H1 (cell line): Measurements from ENCODE around the gene KIAA1586. TPM values are rescaled to one million over a fixed set of nuclear protein-coding genes. Genes with fewer than 3 reads are reported as not detected.

Source experiments
- CTCF ChIA-PET: fragments of 300-600 bp; sonication (Branson Sonifier 250); formaldehyde crosslinking; loops from one replicate; lab custom pipeline; 2021; ENCODE audit not compliant: partially characterized antibody; lab: Charles Lee
- POLR2A ChIA-PET: fragments of 300-600 bp; sonication (Branson Sonifier 250); formaldehyde crosslinking; loops from one replicate; lab custom pipeline; 2021; ENCODE audit warnings: inconsistent platforms; ENCODE audit not compliant: partially characterized antibody; lab: Charles Lee
- DNase-seq, 2 experiments: peaks; one replicate each; pipeline versions ENCODE4 v3.0.0 to v3.0.0-alpha.2; 2010 to 2022; ENCODE audit warnings: low spot score in 2 of 2, low read depth in 1 of 2, mixed read lengths in 1 of 2
- FAIRE-seq: peaks from 2 replicates; lab custom pipeline; 2011; peaks lifted over from hg19 to GRCh38; lab: Jason Lieb, UNC
- H2AFZ ChIP-seq: 2 replicates; pipeline ENCODE4 v1.8.1; 2012; ENCODE audit warnings: low read length, inconsistent platforms
- H2AK5ac ChIP-seq: 2 replicates; pipeline ENCODE4 v1.6.1; 2013; ENCODE audit warnings: low read depth, low read length
- H2BK120ac ChIP-seq: replicated peaks from 2 replicates; pipeline ENCODE3; 2013; ENCODE audit warnings: low read depth, low read length, inconsistent platforms
- H2BK12ac ChIP-seq: 2 replicates; pipeline ENCODE4 v1.6.1; 2013; ENCODE audit warnings: low read depth, low read length
- H2BK15ac ChIP-seq: 2 replicates; pipeline ENCODE4 v1.6.1; 2013; ENCODE audit warnings: low read length
- H2BK20ac ChIP-seq: 2 replicates; pipeline ENCODE4 v1.6.1; 2013; ENCODE audit warnings: low read length
- H2BK5ac ChIP-seq: 2 replicates; pipeline ENCODE4 v1.6.1; 2013; ENCODE audit warnings: low read depth, low read length
- H3K14ac ChIP-seq: 2 replicates; pipeline ENCODE4 v1.6.1; 2013; ENCODE audit warnings: inconsistent platforms; ENCODE audit not compliant: insufficient read length
- H3K18ac ChIP-seq: 2 replicates; pipeline ENCODE4 v1.6.1; 2013; ENCODE audit warnings: low read length; ENCODE audit errors: extremely low read depth
- H3K23ac ChIP-seq: 2 replicates; pipeline ENCODE4 v1.6.1; 2013; ENCODE audit warnings: inconsistent platforms; ENCODE audit not compliant: insufficient read length
- H3K23me2 ChIP-seq: 2 replicates; pipeline ENCODE4 v1.6.1; 2013; ENCODE audit warnings: low read depth, low read length
- H3K27ac ChIP-seq: 2 replicates; pipeline ENCODE4 v1.6.1; 2011; ENCODE audit warnings: low read depth, low read length, inconsistent platforms
- H3K27me3 ChIP-seq, 4 experiments: replicated peaks in 1 of 4; 1 replicate in 1 of 4; 2 replicates in 3 of 4; pipeline versions ENCODE4 v1.6.1 to v1.8.1; 2011 to 2013; ENCODE audit warnings: low read length in 3 of 4, mild to moderate bottlenecking in 3 of 4, inconsistent platforms in 2 of 4, mixed read lengths in 2 of 4, moderate library complexity in 1 of 4; ENCODE audit not compliant: control insufficient read depth in 3 of 4, insufficient read depth in 3 of 4; ENCODE audit errors: extremely low read depth in 1 of 4
- H3K36me3 ChIP-seq, 4 experiments: 2 replicates each; pipeline versions ENCODE4 v1.6.1 to v1.8.1; 2011 to 2013; ENCODE audit warnings: mild to moderate bottlenecking in 4 of 4, low read length in 3 of 4, moderate library complexity in 2 of 4, control low read depth in 1 of 4, inconsistent platforms in 1 of 4; ENCODE audit not compliant: insufficient read depth in 4 of 4, control insufficient read depth in 2 of 4
- H3K4ac ChIP-seq: replicated peaks from 2 replicates; pipeline ENCODE3; 2013; ENCODE audit warnings: low read length, low read depth, mixed read lengths, inconsistent platforms; ENCODE audit not compliant: insufficient read length
- H3K4me1 ChIP-seq, 4 experiments: replicated peaks in 1 of 4; 1 replicate in 1 of 4; 2 replicates in 3 of 4; pipeline versions ENCODE4 v1.6.1 to v1.8.1; 2011 to 2013; ENCODE audit warnings: low read length in 3 of 4, inconsistent platforms in 2 of 4, mixed read lengths in 1 of 4; ENCODE audit not compliant: insufficient read depth in 4 of 4, control insufficient read depth in 3 of 4
- H3K4me2 ChIP-seq, 2 experiments: 2 replicates each; pipeline versions ENCODE4 v1.6.1 to v1.8.1; 2011 to 2013; ENCODE audit warnings: low read depth in 2 of 2, low read length in 2 of 2, control low read depth in 1 of 2, inconsistent platforms in 1 of 2, mild to moderate bottlenecking in 1 of 2; ENCODE audit not compliant: insufficient read depth in 1 of 2
- H3K4me3 ChIP-seq, 4 experiments: fragments of 200-600, 300-600 bp in 1 of 4; sonication (generic), shearing (Covaris generic), sonication (Bioruptor Twin) in 1 of 4; 2 replicates each; pipeline versions ENCODE4 v1.5.1 to v1.8.1; 2011 to 2016; ENCODE audit warnings: low read length in 4 of 4, low read depth in 3 of 4, control low read depth in 2 of 4, inconsistent platforms in 2 of 4, mild to moderate bottlenecking in 2 of 4, mixed read lengths in 1 of 4, moderate library complexity in 1 of 4; ENCODE audit not compliant: insufficient read depth in 2 of 4; ENCODE audit errors: extremely low read depth in 1 of 4
- H3K56ac ChIP-seq: replicated peaks from 2 replicates; pipeline ENCODE3; 2013; ENCODE audit warnings: low read depth, mild to moderate bottlenecking, mixed read lengths, low read length, inconsistent platforms; ENCODE audit not compliant: insufficient read length
- H3K79me1 ChIP-seq: 2 replicates; pipeline ENCODE4 v1.6.1; 2013; ENCODE audit warnings: low read depth, low read length, control low read depth
- H3K79me2 ChIP-seq, 2 experiments: 2 replicates each; pipeline versions ENCODE4 v1.6.1 to v1.8.1; 2012 to 2013; ENCODE audit warnings: low read length in 2 of 2, mild to moderate bottlenecking in 2 of 2, inconsistent platforms in 1 of 2; ENCODE audit not compliant: insufficient read depth in 2 of 2, control insufficient read depth in 1 of 2
- H3K9ac ChIP-seq, 4 experiments: replicated peaks in 1 of 4; 1 replicate in 1 of 4; 2 replicates in 3 of 4; pipeline versions ENCODE4 v1.6.1 to v1.8.1; 2011 to 2013; ENCODE audit warnings: low read depth in 3 of 4, low read length in 3 of 4, control low read depth in 2 of 4, mild to moderate bottlenecking in 2 of 4, moderate library complexity in 2 of 4, inconsistent platforms in 1 of 4; ENCODE audit errors: extremely low read depth in 1 of 4
- H3K9me3 ChIP-seq, 2 experiments: 2 replicates each; pipeline versions ENCODE4 v1.6.1 to v1.8.1; 2012 to 2013; ENCODE audit warnings: mild to moderate bottlenecking in 2 of 2, moderate library complexity in 2 of 2, control low read depth in 1 of 2, inconsistent platforms in 1 of 2, low read depth in 1 of 2, low read length in 1 of 2, mixed read lengths in 1 of 2; ENCODE audit not compliant: insufficient read depth in 2 of 2
- H4K20me1 ChIP-seq, 2 experiments: replicated peaks in 1 of 2; 2 replicates each; pipeline versions ENCODE3 to v1.8.1; 2011 to 2013; ENCODE audit warnings: inconsistent platforms in 2 of 2, low read length in 2 of 2, mild to moderate bottlenecking in 1 of 2; ENCODE audit not compliant: insufficient read depth in 2 of 2, control insufficient read depth in 1 of 2
- H4K5ac ChIP-seq: 2 replicates; pipeline ENCODE4 v1.6.1; 2013; ENCODE audit warnings: low read length, low read depth, mixed read lengths, inconsistent platforms; ENCODE audit not compliant: insufficient read length
- H4K8ac ChIP-seq: 2 replicates; pipeline ENCODE4 v1.8.0; 2013; ENCODE audit warnings: mild to moderate bottlenecking, moderate library complexity, low read length, inconsistent platforms; ENCODE audit not compliant: insufficient read depth; ENCODE audit errors: extremely low read depth
- H4K91ac ChIP-seq: replicated peaks from 2 replicates; pipeline ENCODE3; 2013; ENCODE audit warnings: low read length, mixed read lengths, inconsistent platforms; ENCODE audit not compliant: insufficient read length
- BCL11A ChIP-seq, 2 experiments: IDR thresholded peaks; one replicate each; pipeline ENCODE4 v1.6.1; 2011; ENCODE audit warnings: low read depth in 2 of 2, low read length in 2 of 2, mild to moderate bottlenecking in 2 of 2
- BRCA1 ChIP-seq: IDR thresholded peaks from 2 replicates; pipeline ENCODE4 v1.6.1; 2012; ENCODE audit warnings: low read depth, low read length, improper control_type of control experiment
- CBX5 ChIP-seq: fragments of 300-800, 300-1000 bp; sonication (generic); IDR thresholded peaks from 2 replicates; pipeline ENCODE4 v1.7.1; 2016; ENCODE audit warnings: antibody characterized with exemption, low read length, low read depth
- CBX8 ChIP-seq: fragments of 300-800, 300-1000 bp; sonication (generic); IDR thresholded peaks from 2 replicates; pipeline ENCODE4 v1.7.1; 2016; ENCODE audit warnings: low read depth, low read length, borderline replicate concordance
- CHD2 ChIP-seq: IDR thresholded peaks from 2 replicates; pipeline ENCODE4 v1.6.1; 2012; ENCODE audit warnings: low read length, improper control_type of control experiment
- CTBP2 ChIP-seq: IDR thresholded peaks from 2 replicates; pipeline ENCODE4 v1.7.0; 2011; ENCODE audit warnings: borderline replicate concordance, mild to moderate bottlenecking, moderate library complexity, mixed read lengths, low read length; ENCODE audit not compliant: insufficient read depth, insufficient read length
- JUN ChIP-seq: IDR thresholded peaks from 2 replicates; pipeline ENCODE4 v1.6.1; 2011; ENCODE audit warnings: low read depth, mild to moderate bottlenecking, improper control_type of control experiment, low read length
- KDM5A ChIP-seq: fragments of 200-600 bp; IDR thresholded peaks from 2 replicates; pipeline ENCODE4 v1.7.1; 2012; ENCODE audit warnings: mild to moderate bottlenecking, low read length, inconsistent platforms, mixed read lengths
- MAFK ChIP-seq: IDR thresholded peaks from 2 replicates; pipeline ENCODE4 v1.6.1; 2012; ENCODE audit warnings: low read depth, mild to moderate bottlenecking, improper control_type of control experiment, low read length
- NRF1 ChIP-seq: IDR thresholded peaks from 2 replicates; pipeline ENCODE4 v1.6.1; 2011; ENCODE audit warnings: mild to moderate bottlenecking, low read depth, low read length, improper control_type of control experiment
- RBBP5 ChIP-seq: IDR thresholded peaks from 2 replicates; pipeline ENCODE4 v1.7.1; 2012; ENCODE audit warnings: low read depth, mild to moderate bottlenecking, inconsistent platforms, low read length, moderate library complexity, borderline replicate concordance
- RXRA ChIP-seq: IDR thresholded peaks from 2 replicates; pipeline ENCODE4 v1.6.1; 2011; ENCODE audit warnings: low read depth, mild to moderate bottlenecking, low read length, moderate library complexity; ENCODE audit not compliant: insufficient read depth
- SP4 ChIP-seq: IDR thresholded peaks from 2 replicates; pipeline ENCODE4 v1.6.1; 2012; ENCODE audit warnings: low read length, inconsistent platforms
- ZNF274 ChIP-seq: IDR thresholded peaks from 2 replicates; pipeline ENCODE4 v1.7.0; 2012; ENCODE audit warnings: low read length, borderline replicate concordance; ENCODE audit errors: extremely low read depth
- WGBS, 2 experiments: shearing (Covaris generic) in 1 of 2; methylation state at CpG; one replicate each; pipeline versions ENCODE4 v1.1.6 to v1.1.7; 2013 to 2015; ENCODE audit warnings: low lambda C conversion rate in 2 of 2, mixed read lengths in 2 of 2, inconsistent platforms in 1 of 2, low coverage in 1 of 2, missing lambda C conversion rate in 1 of 2; ENCODE audit not compliant: insufficient replicate concordance in 2 of 2, insufficient coverage in 1 of 2, insufficient read length in 1 of 2; ENCODE audit errors: extremely low coverage in 1 of 2, missing lambda C conversion rate in 1 of 2; 5-methylcytosine and 5-hydroxymethylcytosine counted together
- polyA plus RNA-seq, 7 experiments: library from polyadenylated mRNA; depleted of rRNA in 3 of 7; stranded (reverse) in 5 of 7; unstranded in 2 of 7; fragments of >200 nt in 5 of 7; fragments of 200-250 nt in 2 of 7; gene quantifications; 1 replicate in 5 of 7; 2 replicates in 1 of 7; 4 replicates in 1 of 7; pipeline versions ENCODE4 v1.2.1 to v1.2.3, GENCODE V29; 2011 to 2013; ENCODE audit warnings: missing spikeins in 2 of 7, mixed read lengths in 2 of 7
- total RNA-seq: library from RNA; stranded (reverse); fragmentation: NEBNext Ultra II Directional; extraction: Animal tissue kit (Norgen Biotek cat#: 25700); gene quantifications from 2 replicates; pipeline ENCODE4 v1.2.1, GENCODE V29; 2021
- TF ChIP-seq, protein P1 (sequence below): IDR thresholded peaks from 2 replicates; pipeline ENCODE4 v1.6.1; 2011; ENCODE audit warnings: low read depth, mild to moderate bottlenecking, low read length; ENCODE audit not compliant: insufficient read depth

KIAA1586 gene
- total and polyA plus RNA-seq, 2 of the 8 experiments (the other 6 are each of a cell fraction or from before 2014, with no cell fraction given) = 2.1 to 24.4 TPM

- Histone ChIP-seq H2BK5ac (no peak overlapping the region), H3K9me3 (peaks cover 3 to 7% of the 10 kb centered on the region in 2 experiments), H4K20me1 (no peaks in the 10 kb centered on the region), H3K36me3 (no peaks in the 10 kb centered on the region), H4K8ac (no peak overlapping the region), H2AK5ac (no peak overlapping the region), H3K27ac (no peak overlapping the region), H4K91ac (no peak overlapping the region), H3K4me1 (no peaks in the 10 kb centered on the region), H3K23me2 (no peaks in the 10 kb centered on the region), H3K4ac (no peak overlapping the region), H3K27me3 (no peaks in the 10 kb centered on the region), H3K23ac (no peak overlapping the region), H2BK15ac (no peak overlapping the region), H3K4me3 (no peak overlapping the region), H3K18ac (no peak overlapping the region), H2BK120ac (no peak overlapping the region), H3K79me2 (no peaks in the 10 kb centered on the region), H2BK20ac (no peak overlapping the region), H2BK12ac (no peak overlapping the region), H2AFZ (no peak overlapping the region), H3K9ac (no peak overlapping the region), H3K14ac (no peak overlapping the region), H3K56ac (no peak overlapping the region), H3K4me2 (no peak overlapping the region), H3K79me1 (no peaks in the 10 kb centered on the region), H4K5ac (no peak overlapping the region)
- POLR2A ChIA-PET = no interaction called here
- CTCF ChIA-PET = interaction anchor here (0.7 to 3.0 kb wide), 4 partner anchors 8 to 102 kb away, joined by 3 to 21 read pairs (median 8); no protein-coding TSS in a partner anchor
- FAIRE-seq (no peak), DNase-seq (no peak)
- WGBS, 2 experiments = 94% methylated on average over 14 of the region's 14 CpGs; no CpG with 5 or more reads in 1 of the 2 experiments
- TF ChIP-seq BCL11A (IDR thresholded peaks at IDR 0.05; ENCODE audit: low read depth in 2 of 2, low read length in 2 of 2) = no peak
- no peak for TF ChIP-seq RBBP5
- no peak for TF ChIP-seq JUN
- TF ChIP-seq NRF1 = no peak
- no peak for TF ChIP-seq BRCA1
- TF ChIP-seq RXRA = no peak
- TF ChIP-seq ZNF274 = no peak
- TF ChIP-seq, protein P1, sequence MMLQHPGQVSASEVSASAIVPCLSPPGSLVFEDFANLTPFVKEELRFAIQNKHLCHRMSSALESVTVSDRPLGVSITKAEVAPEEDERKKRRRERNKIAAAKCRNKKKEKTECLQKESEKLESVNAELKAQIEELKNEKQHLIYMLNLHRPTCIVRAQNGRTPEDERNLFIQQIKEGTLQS = no peak
- TF ChIP-seq CBX8 = no peak
- no peak for TF ChIP-seq KDM5A
- TF ChIP-seq SP4 = no peak
- no peak for TF ChIP-seq CHD2
- no peak for TF ChIP-seq CTBP2
- no peak for TF ChIP-seq CBX5
- TF ChIP-seq MAFK = no peak
Observed at GRCh38 chr6:57004292-57004691, 42.2 kb upstream of the KIAA1586 start.
